ENCODE measurements around the gene SLC6A4.

The SLC6A4 gene

GRCh38 chr17:30235386-30236296 lies at the start of gene SLC6A4:
TSS of gene SLC6A4 (minus strand) at chr17:30235697. CDS start at chr17:30221958, 13,739 bp downstream.
- DNase-seq (ENCODE audit: low read depth, low spot score): no peak

GRCh38 chr17:30279156-30279555 lies 43.7 kb upstream of the SLC6A4 start:
- DNase-seq (ENCODE audit: low read depth, low spot score): no peak

GRCh38 chr17:30278032-30278431 lies 42.5 kb upstream of the SLC6A4 start:
- DNase-seq (ENCODE audit: low read depth, low spot score): no peak

- DNase-seq (ENCODE audit: low read depth, low spot score): no peak
Observed at GRCh38 chr17:30275911-30276310, 40.4 kb upstream of the SLC6A4 start.

GRCh38 chr17:30274887-30275286 lies 39.4 kb upstream of the SLC6A4 start:
- no peak for DNase-seq (ENCODE audit: low read depth, low spot score)

- no peak for DNase-seq (ENCODE audit: low read depth, low spot score)
Observed at GRCh38 chr17:30273373-30273772, 37.9 kb upstream of the SLC6A4 start.

- DNase-seq (ENCODE audit: low read depth, low spot score): no peak
Observed at GRCh38 chr17:30271102-30271501, 35.6 kb upstream of the SLC6A4 start.

GRCh38 chr17:30267625-30268024 lies 32.1 kb upstream of the SLC6A4 start:
- no peak for DNase-seq (ENCODE audit: low read depth, low spot score)

GRCh38 chr17:30263552-30264333 lies 28.2 kb upstream of the SLC6A4 start:
- no peak for DNase-seq (ENCODE audit: low read depth, low spot score)

GRCh38 chr17:30256756-30257506 lies 21.4 kb upstream of the SLC6A4 start:
- no peak for DNase-seq (ENCODE audit: low read depth, low spot score)

GRCh38 chr17:30254150-30254549 lies 18.7 kb upstream of the SLC6A4 start:
- no peak for DNase-seq (ENCODE audit: low read depth, low spot score)

GRCh38 chr17:30253312-30253711 lies 17.8 kb upstream of the SLC6A4 start:
- DNase-seq (ENCODE audit: low read depth, low spot score): no peak

- no peak for DNase-seq (ENCODE audit: low read depth, low spot score)
Observed at GRCh38 chr17:30251931-30252330, 16.4 kb upstream of the SLC6A4 start.

- no peak for DNase-seq (ENCODE audit: low read depth, low spot score)
Observed at GRCh38 chr17:30249460-30249859, 14.0 kb upstream of the SLC6A4 start.

- DNase-seq (ENCODE audit: low read depth, low spot score): no peak
Observed at GRCh38 chr17:30248786-30249185, 13.3 kb upstream of the SLC6A4 start.

- DNase-seq (ENCODE audit: low read depth, low spot score): no peak
Observed at GRCh38 chr17:30246460-30246859, 11.0 kb upstream of the SLC6A4 start.

- DNase-seq (ENCODE audit: low read depth, low spot score): no peak
Observed at GRCh38 chr17:30244853-30245385, 9.4 kb upstream of the SLC6A4 start.

- DNase-seq (ENCODE audit: low read depth, low spot score): no peak
Observed at GRCh38 chr17:30243568-30243967, 8.1 kb upstream of the SLC6A4 start.

GRCh38 chr17:30243002-30243401 lies 7.5 kb upstream of the SLC6A4 start:
- DNase-seq (ENCODE audit: low read depth, low spot score): no peak

- DNase-seq (ENCODE audit: low read depth, low spot score): no peak
Observed at GRCh38 chr17:30241051-30241450, 5.6 kb upstream of the SLC6A4 start.

- no peak for DNase-seq (ENCODE audit: low read depth, low spot score)
Observed at GRCh38 chr17:30240177-30240576, 4.7 kb upstream of the SLC6A4 start.

GRCh38 chr17:30239089-30239462 lies 3.6 kb upstream of the SLC6A4 start:
- DNase-seq (ENCODE audit: low read depth, low spot score): no peak

Measured in iPS DF 19.7 (cell line).